ENCODE data around the gene RPGRIP1L. TPM values are rescaled to one million over a fixed set of nuclear protein-coding genes. Genes with fewer than 3 reads are reported as not detected.

Gene RPGRIP1L
- total RNA-seq = 1 to 10 TPM; 2.1 to 5.3 (median 3.8) TPM
- long read RNA-seq, donor 1, partial matches to known transcripts = 1 of 2 reads
- long read RNA-seq, donor 1, other reads (novel, unspliced or antisense) = 0 of 2 reads
- long read RNA-seq, donor 2, partial matches to known transcripts = 0 of 1 reads
- long read RNA-seq, donor 2, other reads (novel, unspliced or antisense) = 1 of 1 reads

- Histone ChIP-seq H3K4me3 (peak within 1 kb of the TSS; percentile 46), H3K36me3 (ENCODE audit: low read depth) (no peaks in the 10 kb centered on the region), H3K9me3 (no peaks in the 10 kb centered on the region), H3K4me1 (ENCODE audit: low read depth) (peaks cover 11% of the 10 kb centered on the region)
- intact Hi-C loops (cut with DNase I, micrococcal nuclease) = no loop called here
- DNase-seq = peak; percentile 97 to 100 (median 99)
- TF ChIP-seq, protein P1, sequence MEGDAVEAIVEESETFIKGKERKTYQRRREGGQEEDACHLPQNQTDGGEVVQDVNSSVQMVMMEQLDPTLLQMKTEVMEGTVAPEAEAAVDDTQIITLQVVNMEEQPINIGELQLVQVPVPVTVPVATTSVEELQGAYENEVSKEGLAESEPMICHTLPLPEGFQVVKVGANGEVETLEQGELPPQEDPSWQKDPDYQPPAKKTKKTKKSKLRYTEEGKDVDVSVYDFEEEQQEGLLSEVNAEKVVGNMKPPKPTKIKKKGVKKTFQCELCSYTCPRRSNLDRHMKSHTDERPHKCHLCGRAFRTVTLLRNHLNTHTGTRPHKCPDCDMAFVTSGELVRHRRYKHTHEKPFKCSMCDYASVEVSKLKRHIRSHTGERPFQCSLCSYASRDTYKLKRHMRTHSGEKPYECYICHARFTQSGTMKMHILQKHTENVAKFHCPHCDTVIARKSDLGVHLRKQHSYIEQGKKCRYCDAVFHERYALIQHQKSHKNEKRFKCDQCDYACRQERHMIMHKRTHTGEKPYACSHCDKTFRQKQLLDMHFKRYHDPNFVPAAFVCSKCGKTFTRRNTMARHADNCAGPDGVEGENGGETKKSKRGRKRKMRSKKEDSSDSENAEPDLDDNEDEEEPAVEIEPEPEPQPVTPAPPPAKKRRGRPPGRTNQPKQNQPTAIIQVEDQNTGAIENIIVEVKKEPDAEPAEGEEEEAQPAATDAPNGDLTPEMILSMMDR (IDR thresholded peaks at IDR 0.05) = peak; percentile 14
- ATAC-seq = peak; percentile 99
Measured at GRCh38 chr16:53703590-53704444, at the start of gene RPGRIP1L, which contains the start of gene FTO. TSS of gene RPGRIP1L (minus strand) at chr16:53703859. CDS start at chr16:53700723, 3,136 bp downstream. TSS of gene FTO (plus strand) at chr16:53704156.

GRCh38 chr16:53753431-53753830 lies 49.8 kb upstream of the RPGRIP1L start:
- H3K9me3 ChIP-seq = no peaks in the 10 kb centered on the region
- no peaks in the 10 kb centered on the region for H3K36me3 ChIP-seq (ENCODE audit: low read depth)
- TF ChIP-seq, protein P1 (IDR thresholded peaks at IDR 0.05) = no peak
- DNase-seq (no peak), ATAC-seq (no peak)
- intact Hi-C loops (cut with DNase I, micrococcal nuclease) = no loop called here
- H3K4me1 ChIP-seq (ENCODE audit: low read depth) = peaks cover 13% of the 10 kb centered on the region
- H3K4me3 ChIP-seq = no peak overlapping the region

- intact Hi-C loops (cut with DNase I, micrococcal nuclease) = no loop called here
- peaks cover 13% of the 10 kb centered on the region for H3K4me1 ChIP-seq (ENCODE audit: low read depth)
- no peak overlapping the region for H3K4me3 ChIP-seq
- DNase-seq = no peak
- H3K9me3 ChIP-seq = no peaks in the 10 kb centered on the region
- no peak for ATAC-seq
- no peaks in the 10 kb centered on the region for H3K36me3 ChIP-seq (ENCODE audit: low read depth)
- TF ChIP-seq, protein P1 (IDR thresholded peaks at IDR 0.05) = no peak
Measured at GRCh38 chr16:53752560-53752959, 48.9 kb upstream of the RPGRIP1L start.

DNA sequence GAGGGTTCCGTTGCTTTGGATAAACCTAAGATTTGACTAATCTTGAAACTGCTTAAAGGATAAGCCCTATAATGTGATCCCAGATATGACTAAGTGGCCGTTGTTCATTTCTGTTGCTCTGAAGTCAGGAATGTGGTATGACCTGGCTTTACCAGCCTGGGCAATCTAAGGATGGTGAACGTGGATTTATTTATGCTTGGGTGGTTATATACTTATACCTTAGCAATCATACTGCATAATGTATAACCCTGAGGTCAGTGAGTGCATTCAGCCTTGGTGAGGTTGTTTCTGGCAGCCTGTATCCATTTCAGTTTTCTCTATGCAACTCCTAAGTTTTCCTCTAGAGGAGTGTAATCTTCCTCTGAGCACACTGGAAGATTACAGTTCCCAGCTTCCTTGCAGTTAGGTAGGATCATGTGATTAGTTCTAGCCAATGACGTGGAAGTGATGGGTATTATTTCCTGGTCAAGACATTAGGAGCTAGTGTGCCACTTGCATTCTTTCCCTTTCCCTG lies 42.2 kb upstream of the RPGRIP1L start:
- intact Hi-C loops (cut with DNase I, micrococcal nuclease) = no loop called here
- DNase-seq = no peak

DNA sequence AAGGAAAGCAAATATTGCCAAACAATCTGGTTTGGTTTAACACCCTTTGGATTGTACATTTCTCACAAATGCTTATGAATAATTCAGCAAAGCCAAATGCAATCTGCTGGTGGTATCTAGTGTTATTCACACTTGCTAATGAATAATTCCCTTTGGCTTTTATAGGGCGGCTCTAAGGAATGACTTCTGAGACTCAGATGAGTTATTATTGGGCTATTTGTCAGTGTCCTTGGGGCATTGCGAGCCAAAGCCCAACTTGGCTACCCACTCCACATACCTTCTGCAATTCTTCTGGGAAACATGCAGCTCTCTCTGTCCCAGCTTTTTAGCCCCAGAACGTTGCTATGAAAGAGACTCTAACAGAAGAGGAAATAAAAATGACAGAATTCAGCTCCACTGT lies 41.4 kb upstream of the RPGRIP1L start:
- TF ChIP-seq, protein P1 (IDR thresholded peaks at IDR 0.05) = no peak
- Histone ChIP-seq H3K4me1 (ENCODE audit: low read depth) (peaks cover 12% of the 10 kb centered on the region), H3K4me3 (no peak overlapping the region), H3K36me3 (ENCODE audit: low read depth) (no peaks in the 10 kb centered on the region), H3K9me3 (no peaks in the 10 kb centered on the region)
- intact Hi-C loops (cut with DNase I, micrococcal nuclease) = no loop called here
- ATAC-seq (no peak), DNase-seq (no peak)

More for the DNA sequence above, 42.2 kb upstream of the RPGRIP1L start:
- peak; percentile 84 for ATAC-seq
- peaks cover 8% of the 10 kb centered on the region for H3K4me1 ChIP-seq (ENCODE audit: low read depth)
- TF ChIP-seq, protein P1 (IDR thresholded peaks at IDR 0.05) = no peak
- no peaks in the 10 kb centered on the region for H3K36me3 ChIP-seq (ENCODE audit: low read depth)
- no peaks in the 10 kb centered on the region for H3K9me3 ChIP-seq
- H3K4me3 ChIP-seq = no peak overlapping the region
